Neuronal stem cell (in vitro differentiated cells): ENCODE results near the gene GLIS1.
A peak's percentile ranks its signal among the peaks of the same experiment; 100 is the strongest.

Experiments used
- DNase-seq: peaks from one replicate; pipeline ENCODE4 v3.0.0-alpha.2; 2013; ENCODE audit warnings: low spot score
- H2AFZ ChIP-seq: one replicate; pipeline ENCODE4 v1.6.1; 2013; ENCODE audit warnings: mild to moderate bottlenecking, low read length, inconsistent platforms
- H2AK5ac ChIP-seq: 2 replicates; pipeline ENCODE4 v1.6.1; 2013; ENCODE audit warnings: low read depth, mild to moderate bottlenecking, inconsistent platforms, low read length, moderate library complexity, mixed read lengths
- H2BK120ac ChIP-seq: 2 replicates; pipeline ENCODE4 v1.6.1; 2013; ENCODE audit warnings: low read depth, mild to moderate bottlenecking, inconsistent platforms, low read length, moderate library complexity, mixed read lengths
- H2BK12ac ChIP-seq: one replicate; pipeline ENCODE4 v1.6.1; 2013; ENCODE audit warnings: low read length, inconsistent platforms
- H2BK15ac ChIP-seq: 2 replicates; pipeline ENCODE4 v1.6.1; 2013; ENCODE audit warnings: mild to moderate bottlenecking, low read length, inconsistent platforms, mixed read lengths
- H2BK5ac ChIP-seq: one replicate; pipeline ENCODE4 v1.6.1; 2013; ENCODE audit warnings: inconsistent platforms, mild to moderate bottlenecking, low read length, moderate library complexity
- H3K14ac ChIP-seq: one replicate; pipeline ENCODE4 v1.6.1; 2013; ENCODE audit warnings: low read length, inconsistent platforms
- H3K18ac ChIP-seq: 2 replicates; pipeline ENCODE4 v1.6.1; 2013; ENCODE audit warnings: low read length, inconsistent platforms
- H3K23ac ChIP-seq: 2 replicates; pipeline ENCODE4 v1.6.1; 2013; ENCODE audit warnings: low read depth, mild to moderate bottlenecking, mixed read lengths, low read length, inconsistent platforms; ENCODE audit not compliant: poor library complexity
- H3K27ac ChIP-seq: replicated peaks from 3 replicates; pipeline ENCODE4 v1.5.1; 2013; ENCODE audit warnings: low read length, inconsistent platforms
- H3K27me3 ChIP-seq, 3 experiments: 2 replicates each; pipeline ENCODE4 v1.6.1; 2013; ENCODE audit warnings: low read length in 3 of 3, mild to moderate bottlenecking in 2 of 3, inconsistent platforms in 1 of 3, low read depth in 1 of 3, mixed read lengths in 1 of 3, moderate library complexity in 1 of 3; ENCODE audit not compliant: control insufficient read depth in 3 of 3, insufficient read depth in 3 of 3
- H3K36me3 ChIP-seq, 2 donors: replicated peaks in 1 of 2; 2 replicates each; pipeline ENCODE4 v1.6.1; 2013; ENCODE audit warnings: low read length in 2 of 2; ENCODE audit not compliant: control insufficient read depth in 2 of 2, insufficient read depth in 2 of 2
- H3K4ac ChIP-seq: 2 replicates; pipeline ENCODE4 v1.6.1; 2013; ENCODE audit warnings: inconsistent platforms, mild to moderate bottlenecking, low read length, moderate library complexity
- H3K4me1 ChIP-seq, 2 donors: 1 replicate in 1 of 2; 2 replicates in 1 of 2; pipeline ENCODE4 v1.6.1; 2013; ENCODE audit warnings: low read length in 2 of 2, low read depth in 1 of 2; ENCODE audit not compliant: control insufficient read depth in 2 of 2, insufficient read depth in 1 of 2
- H3K4me2 ChIP-seq: one replicate; pipeline ENCODE4 v1.6.1; 2013; ENCODE audit warnings: mild to moderate bottlenecking, low read length, inconsistent platforms; ENCODE audit not compliant: insufficient read depth, poor library complexity, severe bottlenecking
- H3K4me3 ChIP-seq, 2 donors: 2 replicates each; pipeline ENCODE4 v1.5.1; 2013; ENCODE audit warnings: low read length in 2 of 2, mild to moderate bottlenecking in 2 of 2, inconsistent platforms in 1 of 2, moderate library complexity in 1 of 2
- H3K79me1 ChIP-seq: one replicate; pipeline ENCODE4 v1.6.1; 2013; ENCODE audit warnings: low read depth, mild to moderate bottlenecking, inconsistent platforms, low read length, moderate library complexity
- H3K9ac ChIP-seq: one replicate; pipeline ENCODE4 v1.6.1; 2013; ENCODE audit warnings: mild to moderate bottlenecking, low read depth, low read length, inconsistent platforms; ENCODE audit not compliant: poor library complexity
- H3K9me3 ChIP-seq, 2 donors: replicated peaks in 1 of 2; 2 replicates each; pipeline versions ENCODE3 to v1.6.1; 2013; ENCODE audit warnings: low read length in 2 of 2, mild to moderate bottlenecking in 2 of 2, inconsistent platforms in 1 of 2, low read depth in 1 of 2, mixed read lengths in 1 of 2, moderate library complexity in 1 of 2; ENCODE audit not compliant: control insufficient read depth in 2 of 2, insufficient read depth in 1 of 2
- H4K8ac ChIP-seq: one replicate; pipeline ENCODE4 v1.6.1; 2013; ENCODE audit warnings: low read depth, mild to moderate bottlenecking, inconsistent platforms, low read length, moderate library complexity
- H4K91ac ChIP-seq: one replicate; pipeline ENCODE4 v1.6.1; 2013; ENCODE audit warnings: low read length, low read depth, mild to moderate bottlenecking, inconsistent platforms; ENCODE audit not compliant: poor library complexity
- WGBS, 2 donors: extraction: QIAGEN DNeasy Blood & Tissue Kit; methylation state at CpG; one replicate each; pipeline ENCODE4 v1.1.7; 2013; ENCODE audit warnings: missing lambda C conversion rate in 2 of 2, mixed read lengths in 1 of 2; ENCODE audit not compliant: insufficient read length in 2 of 2, insufficient replicate concordance in 1 of 2; ENCODE audit errors: extremely low coverage in 2 of 2; 5-methylcytosine and 5-hydroxymethylcytosine counted together

Gene GLIS1

DNA sequence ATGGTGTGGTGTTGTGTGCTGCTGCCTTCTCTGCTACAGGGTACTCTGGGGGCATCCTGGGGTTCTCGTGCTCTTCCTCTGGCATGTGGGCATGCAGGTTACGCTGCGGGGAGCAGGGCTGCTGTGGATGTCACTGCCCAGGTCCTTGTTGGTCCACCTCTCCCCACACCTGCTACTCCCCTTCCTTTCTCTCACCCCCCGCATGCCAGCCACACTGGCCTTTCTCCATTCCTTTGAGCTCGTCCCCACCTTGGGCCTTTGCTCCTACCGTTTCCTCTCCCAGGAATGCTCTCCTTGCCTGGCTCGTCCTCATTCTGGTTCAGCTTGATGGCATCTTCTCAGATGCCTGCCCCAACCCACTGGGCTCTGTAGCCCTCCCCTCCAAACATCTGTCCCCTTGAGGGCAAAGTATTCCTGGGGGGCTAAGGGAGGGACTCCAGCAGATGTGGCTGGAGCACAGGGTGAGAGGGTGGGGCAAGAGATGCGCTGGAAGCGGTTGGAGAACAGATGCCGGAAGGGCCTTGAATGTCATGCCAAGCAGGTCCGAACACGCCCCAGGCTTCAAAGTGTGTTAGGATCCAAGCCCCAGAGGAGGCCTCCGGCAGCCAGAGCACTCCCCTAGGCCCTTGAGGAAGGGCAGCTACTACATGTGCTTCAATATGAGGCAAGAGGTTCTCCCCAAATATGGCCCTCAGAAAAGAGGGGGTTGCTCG, 256.4 kb downstream of the GLIS1 start:
- H3K27ac ChIP-seq: no peak overlapping the region
- no peak overlapping the region for H3K9ac ChIP-seq
- no peak overlapping the region for H3K4me2 ChIP-seq
- peak overlapping the region; percentile 36 for H3K18ac ChIP-seq
- no peak overlapping the region for H2BK120ac ChIP-seq
- no peak overlapping the region for H3K23ac ChIP-seq
- H3K4me3 ChIP-seq: no peak overlapping the region
- H3K79me1 ChIP-seq: no peaks in the 10 kb centered on the region
- H2AK5ac ChIP-seq: no peak overlapping the region
- WGBS, 2 donors: no CpG with 5 or more reads among the region's 14 CpGs
- H2AFZ ChIP-seq: no peak overlapping the region
- no peak overlapping the region for H3K4ac ChIP-seq
- no peaks in the 10 kb centered on the region for H3K9me3 ChIP-seq
- peaks cover 0 to 43% (median 0%) of the 10 kb centered on the region in 3 experiments for H3K27me3 ChIP-seq
- H3K14ac ChIP-seq: no peak overlapping the region
- no peak overlapping the region for H2BK12ac ChIP-seq
- no peaks in the 10 kb centered on the region for H3K36me3 ChIP-seq
- no peak overlapping the region for H2BK15ac ChIP-seq
- no peak for DNase-seq
- H2BK5ac ChIP-seq: no peak overlapping the region
- no peak overlapping the region for H4K8ac ChIP-seq
- H3K4me1 ChIP-seq: peaks cover 0 to 2% of the 10 kb centered on the region in 2 donors
- H4K91ac ChIP-seq: no peak overlapping the region

DNA sequence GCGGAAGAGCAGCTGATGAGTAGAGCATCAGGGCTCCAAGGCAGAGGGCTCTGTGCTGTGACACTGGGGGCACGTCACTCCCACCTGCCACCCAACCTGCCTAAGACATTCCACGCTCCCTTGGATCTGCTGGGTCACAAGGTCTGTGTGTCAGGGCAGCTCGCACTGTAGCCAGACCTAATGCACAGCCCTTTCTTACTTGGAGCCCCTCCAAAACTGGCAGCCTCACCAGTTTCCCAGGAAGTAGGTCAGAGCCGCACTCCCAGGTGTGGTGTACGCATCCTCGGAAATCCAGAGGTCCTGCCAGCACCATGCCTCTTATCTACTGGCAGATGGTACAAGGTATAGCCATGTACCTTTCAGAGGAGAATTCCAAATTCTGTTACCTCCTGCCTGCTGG, 257.5 kb downstream of the GLIS1 start:
- no peak for DNase-seq
- Histone ChIP-seq H3K36me3 (no peaks in the 10 kb centered on the region), H3K9ac (no peak overlapping the region), H2BK5ac (no peak overlapping the region), H3K9me3 (no peaks in the 10 kb centered on the region), H4K91ac (no peak overlapping the region), H2BK12ac (no peak overlapping the region), H3K27me3 (peaks cover 0 to 46% (median 0%) of the 10 kb centered on the region in 3 experiments), H3K27ac (no peak overlapping the region), H2AFZ (no peak overlapping the region), H3K79me1 (no peaks in the 10 kb centered on the region), H3K18ac (no peak overlapping the region), H3K4me3 (no peak overlapping the region), H4K8ac (no peak overlapping the region), H3K4me2 (no peak overlapping the region), H2BK15ac (no peak overlapping the region), H2BK120ac (no peak overlapping the region), H3K14ac (no peak overlapping the region), H2AK5ac (no peak overlapping the region), H3K4me1 (peaks cover 0 to 2% of the 10 kb centered on the region in 2 donors), H3K23ac (no peak overlapping the region), H3K4ac (no peak overlapping the region)
- WGBS, 2 donors: no CpG with 5 or more reads among the region's 7 CpGs

DNA sequence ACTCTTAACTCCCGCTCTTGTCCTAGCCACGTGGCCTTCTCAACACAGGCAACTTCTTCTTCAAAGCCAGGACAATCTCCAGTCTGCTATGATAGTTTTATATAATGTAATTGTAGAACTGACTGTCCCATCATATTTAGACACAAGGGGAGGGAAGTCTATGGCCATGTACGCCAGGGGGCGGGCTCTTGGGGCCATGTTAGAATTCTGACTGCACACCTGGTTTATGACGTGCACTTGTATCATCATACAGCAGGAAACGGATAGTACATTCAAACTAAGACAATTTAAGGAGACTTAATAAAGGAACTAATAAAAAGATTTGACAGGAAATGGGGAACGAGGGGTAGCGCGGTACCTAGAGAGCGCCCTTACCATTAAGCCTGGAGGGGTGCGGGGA, 258.3 kb downstream of the GLIS1 start:
- no peaks in the 10 kb centered on the region for H3K79me1 ChIP-seq
- peaks cover 0 to 3% of the 10 kb centered on the region in 2 donors for H3K4me1 ChIP-seq
- H2BK12ac ChIP-seq: no peak overlapping the region
- no peak for DNase-seq
- H3K4me3 ChIP-seq: no peak overlapping the region
- H3K4ac ChIP-seq: no peak overlapping the region
- H3K9me3 ChIP-seq: no peaks in the 10 kb centered on the region
- no peak overlapping the region for H2BK120ac ChIP-seq
- no peak overlapping the region for H3K14ac ChIP-seq
- H2BK15ac ChIP-seq: no peak overlapping the region
- H3K18ac ChIP-seq: no peak overlapping the region
- H4K8ac ChIP-seq: no peak overlapping the region
- H3K9ac ChIP-seq: no peak overlapping the region
- H2AFZ ChIP-seq: no peak overlapping the region
- H3K4me2 ChIP-seq: no peak overlapping the region
- no peak overlapping the region for H2BK5ac ChIP-seq
- no CpG with 5 or more reads among the region's 11 CpGs for WGBS, 2 donors
- peaks cover 0 to 42% (median 0%) of the 10 kb centered on the region in 3 experiments for H3K27me3 ChIP-seq
- H4K91ac ChIP-seq: no peak overlapping the region
- no peak overlapping the region for H3K23ac ChIP-seq
- no peak overlapping the region for H3K27ac ChIP-seq
- no peaks in the 10 kb centered on the region for H3K36me3 ChIP-seq
- H2AK5ac ChIP-seq: no peak overlapping the region

DNA sequence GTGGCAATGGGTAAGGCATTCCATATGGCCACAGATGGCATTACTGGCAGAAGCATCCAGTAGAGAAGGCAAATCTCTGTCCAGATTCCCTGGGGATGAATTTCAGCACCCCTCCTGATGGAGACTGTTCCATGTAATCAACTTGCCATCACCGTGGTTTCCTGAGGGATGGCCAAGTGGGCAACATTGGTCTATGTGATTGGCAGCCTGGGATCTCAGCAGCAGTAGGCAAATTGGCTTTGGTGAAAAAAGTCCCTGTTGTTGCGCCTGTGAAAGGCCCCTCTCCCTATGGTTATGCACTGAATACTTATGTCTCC, 260.5 kb downstream of the GLIS1 start:
- no peak overlapping the region for H2BK15ac ChIP-seq
- no peak overlapping the region for H3K14ac ChIP-seq
- no peak overlapping the region for H2AK5ac ChIP-seq
- no peak overlapping the region for H2BK5ac ChIP-seq
- H2BK120ac ChIP-seq: no peak overlapping the region
- no peaks in the 10 kb centered on the region for H3K79me1 ChIP-seq
- H3K18ac ChIP-seq: no peak overlapping the region
- no peak overlapping the region for H3K9ac ChIP-seq
- H4K8ac ChIP-seq: no peak overlapping the region
- no peak overlapping the region for H3K4me2 ChIP-seq
- peaks cover 0 to 25% (median 0%) of the 10 kb centered on the region in 3 experiments for H3K27me3 ChIP-seq
- no peak overlapping the region for H3K4ac ChIP-seq
- no peak for DNase-seq
- no peak overlapping the region for H3K27ac ChIP-seq
- no peaks in the 10 kb centered on the region for H3K9me3 ChIP-seq
- H3K4me3 ChIP-seq: no peak overlapping the region
- no peaks in the 10 kb centered on the region for H3K36me3 ChIP-seq
- no peak overlapping the region for H3K23ac ChIP-seq
- no peak overlapping the region for H2AFZ ChIP-seq
- WGBS, 2 donors: no CpG with 5 or more reads among the region's 2 CpGs
- H2BK12ac ChIP-seq: no peak overlapping the region
- peaks cover 0 to 4% of the 10 kb centered on the region in 2 donors for H3K4me1 ChIP-seq
- peak overlapping the region; percentile 41 for H4K91ac ChIP-seq
